HCT116 (cell line): ENCODE results near the gene MBTD1. TPM values are rescaled to one million over a fixed set of nuclear protein-coding genes. Genes with fewer than 3 reads are reported as not detected.

Experiments used
- ATAC-seq: fragments of 200-7000 bp; cut with Tn5 transposase; 2 replicates; pipeline ENCODE4 v1.9.1; 2020; ENCODE audit warnings: mild to moderate bottlenecking, moderate library complexity
- BruUV-seq: library from RNA; stranded (reverse); fragments of 400-500 nt; replicated peaks from 2 replicates; lab custom pipeline; 2021; lab: Mats Ljungman, UMichigan
- CTCF ChIA-PET: fragments of 300-600 bp; sonication (Branson Sonifier 250); formaldehyde crosslinking; loops from one replicate; lab custom pipeline; 2021; ENCODE audit warnings: antibody characterized with exemption; lab: Charles Lee
- POLR2A ChIA-PET: fragments of 300-600, 350-600 bp; sonication (Branson Sonifier 250); formaldehyde crosslinking; loops from one replicate; lab custom pipeline; 2021; ENCODE audit warnings: antibody characterized with exemption; lab: Charles Lee
- RAD21 ChIA-PET, 2 experiments: fragments of 300-600 bp; sonication (Branson Sonifier 250); formaldehyde crosslinking; loops; one replicate each; lab custom pipeline; 2023; ENCODE audit warnings: low total read pairs in 2 of 2; ENCODE audit not compliant: uncharacterized antibody in 2 of 2, unreplicated experiment in 2 of 2, low non-redundant PET in 1 of 2; lab: Charles Lee
- DNase-seq: peaks from one replicate; pipeline ENCODE4 v3.0.0-alpha.2; 2010; ENCODE audit warnings: low read depth, low spot score
- H2AFZ ChIP-seq: fragments of 200-600 bp; shearing (Covaris generic), sonication (generic); 2 replicates; pipeline ENCODE4 v1.6.1; 2017; ENCODE audit warnings: low read depth, mixed run types, mixed read lengths, antibody characterized with exemption, low read length; ENCODE audit not compliant: poor library complexity, severe bottlenecking
- H3K27ac ChIP-seq: 2 replicates; pipeline ENCODE4 v1.5.1; 2012; ENCODE audit warnings: low read depth, low read length
- H3K27me3 ChIP-seq: fragments of 200-600 bp; sonication (generic); 2 replicates; pipeline ENCODE4 v1.6.1; 2016; ENCODE audit warnings: mixed run types, low read length, mixed read lengths; ENCODE audit not compliant: insufficient read depth
- H3K36me3 ChIP-seq, 2 experiments: fragments of 200-500 bp in 1 of 2; fragments of 200-600 bp in 1 of 2; sonication (Bioruptor generic) in 1 of 2; sonication (generic) in 1 of 2; 2 replicates each; pipeline versions ENCODE4 v1.5.1 to v1.6.1; 2014 to 2016; ENCODE audit warnings: low read length in 2 of 2, inconsistent platforms in 1 of 2, mixed read lengths in 1 of 2, mixed run types in 1 of 2; ENCODE audit not compliant: insufficient read depth in 2 of 2, control insufficient read depth in 1 of 2
- H3K4me1 ChIP-seq, 2 experiments: fragments of 200-600 bp in 1 of 2; sonication (generic) in 1 of 2; 2 replicates each; pipeline versions ENCODE4 v1.5.1 to v1.6.1; 2012 to 2017; ENCODE audit warnings: low read length in 2 of 2, inconsistent platforms in 1 of 2, mild to moderate bottlenecking in 1 of 2, mixed read lengths in 1 of 2, mixed run types in 1 of 2, moderate library complexity in 1 of 2; ENCODE audit not compliant: insufficient read depth in 2 of 2, control insufficient read depth in 1 of 2
- H3K4me2 ChIP-seq: fragments of 200-600 bp; sonication (generic); 2 replicates; pipeline ENCODE4 v1.6.1; 2017; ENCODE audit warnings: mixed run types, low read length, mixed read lengths
- H3K4me3 ChIP-seq, 2 experiments: fragments of 200-600 bp in 1 of 2; sonication (generic) in 1 of 2; replicated peaks in 1 of 2; 2 replicates each; pipeline ENCODE4 v1.5.1; 2011 to 2016; ENCODE audit warnings: low read length in 2 of 2, control low read depth in 1 of 2, low read depth in 1 of 2, mild to moderate bottlenecking in 1 of 2, mixed read lengths in 1 of 2, mixed run types in 1 of 2
- H3K79me2 ChIP-seq: fragments of 200-600 bp; sonication (generic); 2 replicates; pipeline ENCODE4 v1.6.1; 2017; ENCODE audit warnings: mild to moderate bottlenecking, mixed run types, low read length, moderate library complexity, mixed read lengths; ENCODE audit not compliant: insufficient read depth
- H3K9ac ChIP-seq: fragments of 200-600 bp; sonication (generic); 2 replicates; pipeline ENCODE4 v1.6.1; 2016; ENCODE audit warnings: low read length, mixed read lengths
- H3K9me2 ChIP-seq: fragments of 200-600 bp; sonication (generic), shearing (Covaris generic); 2 replicates; pipeline ENCODE4 v1.6.1; 2017; ENCODE audit warnings: mixed run types, mild to moderate bottlenecking, moderate library complexity; ENCODE audit not compliant: insufficient read depth
- H3K9me3 ChIP-seq, 2 experiments: fragments of 200-500 bp in 1 of 2; fragments of 200-600 bp in 1 of 2; sonication (Bioruptor generic) in 1 of 2; sonication (generic) in 1 of 2; 2 replicates each; pipeline ENCODE4 v1.6.1; 2014 to 2017; ENCODE audit warnings: low read length in 2 of 2, mixed read lengths in 2 of 2, inconsistent platforms in 1 of 2, low read depth in 1 of 2, mild to moderate bottlenecking in 1 of 2, mixed run types in 1 of 2, moderate library complexity in 1 of 2; ENCODE audit not compliant: control insufficient read depth in 1 of 2, insufficient read depth in 1 of 2
- H4K20me1 ChIP-seq: fragments of 200-600 bp; sonication (generic), shearing (Covaris generic); 2 replicates; pipeline ENCODE4 v1.6.1; 2017; ENCODE audit warnings: mixed run types, mild to moderate bottlenecking, moderate library complexity; ENCODE audit not compliant: insufficient read depth
- CBX3 ChIP-seq: IDR thresholded peaks from 2 replicates; pipeline ENCODE4 v1.6.1; 2012; ENCODE audit warnings: low read depth
- ELF1 ChIP-seq: IDR thresholded peaks from 2 replicates; pipeline ENCODE4 v1.6.1; 2012; ENCODE audit warnings: low read depth, borderline replicate concordance
- EZH2 ChIP-seq: fragments of 200-600 bp; sonication (generic); IDR thresholded peaks from 2 replicates; pipeline ENCODE4 v1.6.1; 2017; ENCODE audit warnings: antibody characterized with exemption, mixed run types
- FOSL1 ChIP-seq: IDR thresholded peaks from 2 replicates; pipeline ENCODE4 v1.6.1; 2012; ENCODE audit warnings: low read depth
- JUND ChIP-seq: IDR thresholded peaks from 2 replicates; pipeline ENCODE4 v1.6.1; 2012
- POLR2AphosphoS5 ChIP-seq: IDR thresholded peaks from 2 replicates; pipeline ENCODE4 v1.6.1; 2011; ENCODE audit warnings: mild to moderate bottlenecking, low read depth, low read length, moderate library complexity
- SRF ChIP-seq: IDR thresholded peaks from 2 replicates; pipeline ENCODE4 v1.6.1; 2012; ENCODE audit warnings: low read depth
- YY1 ChIP-seq: IDR thresholded peaks from 2 replicates; pipeline ENCODE4 v1.6.1; 2011; ENCODE audit warnings: low read length, low read depth, moderate library complexity, mild to moderate bottlenecking; ENCODE audit not compliant: insufficient replicate concordance; ENCODE audit errors: extremely low read depth
- ZFX ChIP-seq: fragments of 450-650 bp; IDR thresholded peaks from 2 replicates; pipeline ENCODE4 v1.6.1; 2017
- ZNF274 ChIP-seq: fragments of 200-500 bp; sonication (Bioruptor generic); IDR thresholded peaks from 2 replicates; pipeline ENCODE4 v1.6.1; 2014; ENCODE audit warnings: mild to moderate bottlenecking, low read depth, low read length, inconsistent platforms
- intact Hi-C: fragments of 100-400 bp; cut with micrococcal nuclease; formaldehyde crosslinking; loops from 2 replicates; pipeline ENCODE4 v1.10.0; 2022
- total RNA-seq: library from RNA; stranded (reverse); gene quantifications from one replicate; pipeline ENCODE4 v1.2.1, GENCODE V29; 2021; ENCODE audit not compliant: unreplicated experiment
- TF ChIP-seq, protein P1 (sequence below): IDR thresholded peaks from 2 replicates; pipeline ENCODE4 v1.6.1; 2012; ENCODE audit warnings: low read depth
- TF ChIP-seq, protein P2 (sequence below), 3 experiments: fragments of 200-600 bp in 1 of 3; sonication (generic) in 1 of 3; IDR thresholded peaks in 2 of 3; conservative IDR thresholded peaks in 1 of 3; 2 replicates each; pipeline ENCODE4 v1.5.1; 2012 to 2017; ENCODE audit warnings: low read depth in 2 of 3, low read length in 2 of 3, antibody characterized with exemption in 1 of 3, borderline replicate concordance in 1 of 3, control low read depth in 1 of 3, mild to moderate bottlenecking in 1 of 3, mixed read lengths in 1 of 3, mixed run types in 1 of 3, moderate library complexity in 1 of 3; ENCODE audit not compliant: insufficient read depth in 1 of 3
- TF ChIP-seq, protein P3 (sequence below): IDR thresholded peaks from 2 replicates; pipeline ENCODE4 v1.6.1; 2012

The MBTD1 gene
- total RNA-seq, 1 experiment from 2014 or later, result 27.3 TPM

DNA sequence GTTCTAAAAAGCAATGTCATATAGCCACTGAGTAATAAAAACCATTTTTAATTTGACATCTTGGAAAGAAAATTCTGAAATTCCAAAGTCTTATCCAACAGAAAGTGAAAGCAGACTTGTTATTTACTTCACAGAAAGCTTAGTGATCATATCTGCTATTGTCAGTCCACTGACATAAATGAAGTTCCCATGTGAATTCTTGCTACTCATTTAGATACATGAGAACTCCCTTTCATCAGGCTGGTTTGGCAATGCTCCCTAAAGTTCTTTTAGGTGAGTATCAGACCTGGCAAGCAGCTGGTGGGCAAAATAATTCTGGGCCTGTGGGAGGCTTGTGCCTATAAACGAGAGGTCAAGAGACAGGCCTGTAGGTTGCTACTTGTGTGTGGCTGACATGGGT is 70.2 kb downstream of the MBTD1 start:
- H4K20me1 ChIP-seq, result no peaks in the 10 kb centered on the region
- H3K9me3 ChIP-seq, result no peaks in the 10 kb centered on the region
- ChIA-PET POLR2A (no interaction called here), RAD21 (no interaction called here), CTCF (no interaction called here)
- no TSS peak for BruUV-seq
- no peaks in the 10 kb centered on the region for H3K79me2 ChIP-seq
- H3K36me3 ChIP-seq, result peaks cover 41 to 57% of the 10 kb centered on the region in 2 experiments
- H2AFZ ChIP-seq, result no peak overlapping the region
- intact Hi-C loops, result no loop called here
- no peaks in the 10 kb centered on the region for H3K9me2 ChIP-seq
- ATAC-seq (no peak), DNase-seq (no peak)
- no peak overlapping the region for H3K9ac ChIP-seq
- TF ChIP-seq YY1, result no peak
- TF ChIP-seq EZH2, result no peak
- no peak for TF ChIP-seq JUND
- no peak for TF ChIP-seq ZFX
- TF ChIP-seq POLR2AphosphoS5, result no peak
- no peak for TF ChIP-seq SRF
- no peak for TF ChIP-seq ELF1
- TF ChIP-seq FOSL1, result no peak
- TF ChIP-seq, protein P1, sequence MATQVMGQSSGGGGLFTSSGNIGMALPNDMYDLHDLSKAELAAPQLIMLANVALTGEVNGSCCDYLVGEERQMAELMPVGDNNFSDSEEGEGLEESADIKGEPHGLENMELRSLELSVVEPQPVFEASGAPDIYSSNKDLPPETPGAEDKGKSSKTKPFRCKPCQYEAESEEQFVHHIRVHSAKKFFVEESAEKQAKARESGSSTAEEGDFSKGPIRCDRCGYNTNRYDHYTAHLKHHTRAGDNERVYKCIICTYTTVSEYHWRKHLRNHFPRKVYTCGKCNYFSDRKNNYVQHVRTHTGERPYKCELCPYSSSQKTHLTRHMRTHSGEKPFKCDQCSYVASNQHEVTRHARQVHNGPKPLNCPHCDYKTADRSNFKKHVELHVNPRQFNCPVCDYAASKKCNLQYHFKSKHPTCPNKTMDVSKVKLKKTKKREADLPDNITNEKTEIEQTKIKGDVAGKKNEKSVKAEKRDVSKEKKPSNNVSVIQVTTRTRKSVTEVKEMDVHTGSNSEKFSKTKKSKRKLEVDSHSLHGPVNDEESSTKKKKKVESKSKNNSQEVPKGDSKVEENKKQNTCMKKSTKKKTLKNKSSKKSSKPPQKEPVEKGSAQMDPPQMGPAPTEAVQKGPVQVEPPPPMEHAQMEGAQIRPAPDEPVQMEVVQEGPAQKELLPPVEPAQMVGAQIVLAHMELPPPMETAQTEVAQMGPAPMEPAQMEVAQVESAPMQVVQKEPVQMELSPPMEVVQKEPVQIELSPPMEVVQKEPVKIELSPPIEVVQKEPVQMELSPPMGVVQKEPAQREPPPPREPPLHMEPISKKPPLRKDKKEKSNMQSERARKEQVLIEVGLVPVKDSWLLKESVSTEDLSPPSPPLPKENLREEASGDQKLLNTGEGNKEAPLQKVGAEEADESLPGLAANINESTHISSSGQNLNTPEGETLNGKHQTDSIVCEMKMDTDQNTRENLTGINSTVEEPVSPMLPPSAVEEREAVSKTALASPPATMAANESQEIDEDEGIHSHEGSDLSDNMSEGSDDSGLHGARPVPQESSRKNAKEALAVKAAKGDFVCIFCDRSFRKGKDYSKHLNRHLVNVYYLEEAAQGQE, result no peak
- TF ChIP-seq, protein P2, sequence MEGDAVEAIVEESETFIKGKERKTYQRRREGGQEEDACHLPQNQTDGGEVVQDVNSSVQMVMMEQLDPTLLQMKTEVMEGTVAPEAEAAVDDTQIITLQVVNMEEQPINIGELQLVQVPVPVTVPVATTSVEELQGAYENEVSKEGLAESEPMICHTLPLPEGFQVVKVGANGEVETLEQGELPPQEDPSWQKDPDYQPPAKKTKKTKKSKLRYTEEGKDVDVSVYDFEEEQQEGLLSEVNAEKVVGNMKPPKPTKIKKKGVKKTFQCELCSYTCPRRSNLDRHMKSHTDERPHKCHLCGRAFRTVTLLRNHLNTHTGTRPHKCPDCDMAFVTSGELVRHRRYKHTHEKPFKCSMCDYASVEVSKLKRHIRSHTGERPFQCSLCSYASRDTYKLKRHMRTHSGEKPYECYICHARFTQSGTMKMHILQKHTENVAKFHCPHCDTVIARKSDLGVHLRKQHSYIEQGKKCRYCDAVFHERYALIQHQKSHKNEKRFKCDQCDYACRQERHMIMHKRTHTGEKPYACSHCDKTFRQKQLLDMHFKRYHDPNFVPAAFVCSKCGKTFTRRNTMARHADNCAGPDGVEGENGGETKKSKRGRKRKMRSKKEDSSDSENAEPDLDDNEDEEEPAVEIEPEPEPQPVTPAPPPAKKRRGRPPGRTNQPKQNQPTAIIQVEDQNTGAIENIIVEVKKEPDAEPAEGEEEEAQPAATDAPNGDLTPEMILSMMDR (IDR thresholded peaks at IDR 0.05 in 2 of 3, conservative IDR thresholded peaks at IDR 0.05 in 1 of 3; ENCODE audit: borderline replicate concordance in 1 of 3, insufficient read depth in 1 of 3, low read depth in 2 of 3, low read length in 2 of 3), result no peak
- TF ChIP-seq, protein P3, sequence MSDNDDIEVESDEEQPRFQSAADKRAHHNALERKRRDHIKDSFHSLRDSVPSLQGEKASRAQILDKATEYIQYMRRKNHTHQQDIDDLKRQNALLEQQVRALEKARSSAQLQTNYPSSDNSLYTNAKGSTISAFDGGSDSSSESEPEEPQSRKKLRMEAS, result no peak
- TF ChIP-seq CBX3, result no peak
- TF ChIP-seq ZNF274, result no peak
- H3K27me3 ChIP-seq, result no peaks in the 10 kb centered on the region
- H3K4me3 ChIP-seq, result no peak overlapping the region
- H3K27ac ChIP-seq, result no peak overlapping the region
- no peaks in the 10 kb centered on the region for H3K4me1 ChIP-seq
- H3K4me2 ChIP-seq, result no peak overlapping the region
